Common myeloid progenitor, CD34-positive (primary cell): ENCODE data around the gene ZNF443.
"Not testable (repeated sequence)": the region's sequence is repeated elsewhere in the genome, so short reads cannot be mapped to it uniquely, and the experiment has no call there.

ENCODE experiments used
- CTCF ChIA-PET: fragments of 350-600 bp; sonication (Branson Sonifier 250); formaldehyde crosslinking; loops from one replicate; lab custom pipeline; 2021; ENCODE audit warnings: antibody characterized with exemption; lab: Charles Lee
- POLR2A ChIA-PET: fragments of 350-600 bp; sonication (Branson Sonifier 250); formaldehyde crosslinking; loops from one replicate; lab custom pipeline; 2021; ENCODE audit warnings: antibody characterized with exemption; lab: Charles Lee
- DNase-seq, 3 donors: peaks; one replicate each; pipeline versions ENCODE4 v3.0.0 to v3.0.0-alpha.2; 2013
- H3K27ac ChIP-seq, 2 experiments: 1 replicate in 1 of 2; 2 replicates in 1 of 2; pipeline ENCODE4 v1.7.0; 2013; ENCODE audit warnings: inconsistent platforms in 2 of 2, low read length in 2 of 2, mild to moderate bottlenecking in 2 of 2, low read depth in 1 of 2, moderate library complexity in 1 of 2; ENCODE audit not compliant: severe bottlenecking in 2 of 2, insufficient read depth in 1 of 2, poor library complexity in 1 of 2
- H3K27me3 ChIP-seq, 5 experiments: replicated peaks in 2 of 5; 1 replicate in 3 of 5; 2 replicates in 2 of 5; pipeline versions ENCODE4 v1.6.1 to v1.7.0; 2013; ENCODE audit warnings: low read length in 4 of 5, mild to moderate bottlenecking in 2 of 5, moderate library complexity in 2 of 5, inconsistent platforms in 1 of 5; ENCODE audit not compliant: insufficient read depth in 5 of 5, control insufficient read depth in 4 of 5
- H3K36me3 ChIP-seq, 4 experiments: 1 replicate in 2 of 4; 2 replicates in 2 of 4; pipeline versions ENCODE4 v1.6.1 to v1.7.0; 2013; ENCODE audit warnings: low read length in 3 of 4, control low read depth in 1 of 4, mild to moderate bottlenecking in 1 of 4; ENCODE audit not compliant: control insufficient read depth in 4 of 4, insufficient read depth in 4 of 4
- H3K4me1 ChIP-seq, 4 experiments: 1 replicate in 3 of 4; 2 replicates in 1 of 4; pipeline versions ENCODE4 v1.6.1 to v1.7.1; 2013; ENCODE audit warnings: low read length in 3 of 4, mild to moderate bottlenecking in 3 of 4, control low read depth in 1 of 4, inconsistent platforms in 1 of 4, moderate library complexity in 1 of 4; ENCODE audit not compliant: control insufficient read depth in 4 of 4, insufficient read depth in 4 of 4; ENCODE audit errors: control extremely low read depth in 1 of 4
- H3K4me3 ChIP-seq, 7 experiments: 1 replicate in 4 of 7; 2 replicates in 3 of 7; pipeline versions ENCODE4 v1.5.1 to v1.7.0; 2013; ENCODE audit warnings: mild to moderate bottlenecking in 7 of 7, low read length in 6 of 7, moderate library complexity in 6 of 7, inconsistent platforms in 2 of 7, low read depth in 2 of 7, control low read depth in 1 of 7; ENCODE audit not compliant: insufficient read depth in 4 of 7, control insufficient read depth in 1 of 7; ENCODE audit errors: extremely low read depth in 1 of 7
- H3K9me3 ChIP-seq, 5 experiments: 1 replicate in 4 of 5; 2 replicates in 1 of 5; pipeline versions ENCODE4 v1.6.1 to v1.7.1; 2013; ENCODE audit warnings: low read length in 4 of 5, mild to moderate bottlenecking in 2 of 5, inconsistent platforms in 1 of 5, low read depth in 1 of 5, moderate library complexity in 1 of 5; ENCODE audit not compliant: control insufficient read depth in 4 of 5, insufficient read depth in 2 of 5; ENCODE audit errors: control extremely low read depth in 1 of 5
- WGBS: methylation state at CpG from one replicate; pipeline ENCODE4 v1.1.5; 2013; ENCODE audit not compliant: insufficient coverage; 5-methylcytosine and 5-hydroxymethylcytosine counted together

The ZNF443 gene

GRCh38 chr19:12464139-12464538 is 23.3 kb upstream of the ZNF443 start:
- Histone ChIP-seq H3K36me3 (peaks cover 9 to 52% (median 25%) of the 10 kb centered on the region in 4 experiments), H3K9me3 (peaks cover 25 to 70% (median 39%) of the 10 kb centered on the region in 5 experiments)
- H3K4me1 ChIP-seq, CTCF ChIA-PET, H3K4me3 ChIP-seq, DNase-seq, H3K27me3 ChIP-seq, POLR2A ChIA-PET, H3K27ac ChIP-seq: not testable (repeated sequence)
- 100% methylated on average over 6 of the region's 6 CpGs for WGBS

- no peak for DNase-seq
- WGBS = 81% methylated on average over 4 of the region's 6 CpGs
- Histone ChIP-seq H3K27ac (no peak overlapping the region), H3K9me3 (peaks cover 1 to 65% (median 48%) of the 10 kb centered on the region in 5 experiments), H3K27me3 (no peaks in the 10 kb centered on the region), H3K36me3 (peaks cover 0 to 18% (median 4%) of the 10 kb centered on the region in 4 experiments), H3K4me1 (no peaks in the 10 kb centered on the region), H3K4me3 (no peak overlapping the region)
- ChIA-PET POLR2A (no interaction called here), CTCF (no interaction called here)
These were observed 12.7 kb upstream of the ZNF443 start for GRCh38 chr19:12453495-12453894.

- peak; percentile 14 to 62 (median 36) for DNase-seq
- WGBS = 79% methylated on average over 10 of the region's 10 CpGs
- Histone ChIP-seq H3K27ac (no peak overlapping the region), H3K9me3 (peaks cover 1 to 51% (median 37%) of the 10 kb centered on the region in 5 experiments), H3K4me1 (no peaks in the 10 kb centered on the region), H3K36me3 (peaks cover 0 to 8% (median 2%) of the 10 kb centered on the region in 4 experiments), H3K27me3 (no peaks in the 10 kb centered on the region), H3K4me3 (no peak overlapping the region)
- ChIA-PET POLR2A (interaction anchor here (0.6 kb wide), 1 partner anchor 11 kb away, joined by 3 read pairs; no protein-coding TSS in a partner anchor), CTCF (no interaction called here)
These were observed 10.0 kb upstream of the ZNF443 start for GRCh38 chr19:12450844-12451243.

GRCh38 chr19:12448808-12449207 is 8.0 kb upstream of the ZNF443 start:
- ChIA-PET POLR2A (no interaction called here), CTCF (no interaction called here)
- Histone ChIP-seq H3K9me3 (peaks cover 0 to 47% (median 35%) of the 10 kb centered on the region in 5 experiments), H3K27ac (no peak overlapping the region), H3K4me3 (no peak overlapping the region), H3K27me3 (no peaks in the 10 kb centered on the region), H3K36me3 (peaks cover 0 to 4% (median 0%) of the 10 kb centered on the region in 4 experiments), H3K4me1 (no peaks in the 10 kb centered on the region)
- WGBS = 50% methylated on average over 2 of the region's 2 CpGs
- DNase-seq = no peak

- POLR2A ChIA-PET = interaction anchor here (0.7 to 1.7 kb wide), 5 partner anchors 11 to 145 kb away, joined by 3 to 9 read pairs (median 3); partner anchors contain the start of genes ZNF44 and ZNF799
- WGBS = 2% methylated on average over 8 of the region's 28 CpGs
- peak overlapping the region in 1 of 2 experiments; percentile 66 for H3K27ac ChIP-seq
These were observed 908 bp downstream of the ZNF443 start for GRCh38 chr19:12439686-12440540.

GRCh38 chr19:12430726-12431299 is 10.0 kb downstream of the ZNF443 start:
- DNase-seq, H3K4me3 ChIP-seq, POLR2A ChIA-PET, CTCF ChIA-PET, H3K27ac ChIP-seq, H3K27me3 ChIP-seq, H3K4me1 ChIP-seq: not testable (repeated sequence)
- peaks cover 12 to 55% (median 19%) of the 10 kb centered on the region in 4 experiments for H3K36me3 ChIP-seq
- peaks cover 2 to 44% (median 15%) of the 10 kb centered on the region in 5 experiments for H3K9me3 ChIP-seq
- WGBS = 100% methylated on average over 2 of the region's 6 CpGs

More at GRCh38 chr19:12439686-12440540, 908 bp downstream of the ZNF443 start:
- H3K9me3 ChIP-seq, H3K36me3 ChIP-seq, H3K4me1 ChIP-seq, H3K27me3 ChIP-seq: not testable (repeated sequence)
- CTCF ChIA-PET = interaction anchor here (1.0 to 2.4 kb wide), 4 partner anchors 17 to 107 kb away, joined by 3 to 7 read pairs (median 3); partner anchors contain the start of genes ZNF442 and ZNF563
- DNase-seq = peak; percentile 48 to 90 (median 89)
- peak overlapping the region; percentile 50 to 93 (median 78) for H3K4me3 ChIP-seq
